Activated CD8-positive, alpha-beta T cell treated with anti-CD3 and anti-CD28 coated beads for 36 hours (primary cell): ENCODE data around the gene SPOPL. TPM values are rescaled to one million over a fixed set of nuclear protein-coding genes. Genes with fewer than 3 reads are reported as not detected.

ENCODE experiments used
- ATAC-seq: fragments of 200-7000 bp; cut with Tn5 transposase; one replicate; pipeline ENCODE4 v1.10.0; 2021; ENCODE audit warnings: mild to moderate bottlenecking, moderate library complexity
- CTCF ChIA-PET: fragments of 350-600 bp; sonication (Branson Sonifier 250); formaldehyde crosslinking; loops from one replicate; lab custom pipeline; 2021; ENCODE audit warnings: antibody characterized with exemption; lab: Charles Lee
- POLR2A ChIA-PET: fragments of 350-600 bp; sonication (Branson Sonifier 250); formaldehyde crosslinking; loops from one replicate; lab custom pipeline; 2021; ENCODE audit warnings: antibody characterized with exemption; lab: Charles Lee
- DNase-seq: peaks from one replicate; pipeline ENCODE4 v3.0.0-alpha.2; 2020
- H3K27ac Mint-ChIP-seq: one replicate; pipeline ENCODE4 v1.8.0; 2021; ENCODE audit warnings: mild to moderate bottlenecking, mixed read lengths
- H3K27me3 Mint-ChIP-seq: one replicate; pipeline ENCODE4 v1.8.0; 2021; ENCODE audit warnings: mixed read lengths
- H3K36me3 Mint-ChIP-seq: one replicate; pipeline ENCODE4 v1.8.0; 2021; ENCODE audit warnings: low read depth, mixed read lengths
- H3K4me1 Mint-ChIP-seq: one replicate; pipeline ENCODE4 v1.8.0; 2021; ENCODE audit warnings: low read depth, mixed read lengths
- H3K4me3 Mint-ChIP-seq: one replicate; pipeline ENCODE4 v1.8.0; 2021; ENCODE audit warnings: mild to moderate bottlenecking, moderate library complexity, mixed read lengths
- H3K9me3 Mint-ChIP-seq: one replicate; pipeline ENCODE4 v1.8.0; 2021; ENCODE audit warnings: mixed read lengths
- intact Hi-C: fragments of 100-400 bp; cut with micrococcal nuclease; formaldehyde crosslinking; loops from one replicate; pipeline ENCODE4 v1.10.0; 2022
- total RNA-seq, 2 experiments: library from RNA; stranded (reverse); gene quantifications; one replicate each; pipeline ENCODE4 v1.2.3, GENCODE V29; 2021
- TF ChIP-seq, protein P1 (sequence below): fragments of 200-600 bp; IDR thresholded peaks from one replicate; pipeline ENCODE4 v1.8.0; 2022; ENCODE audit warnings: antibody characterized with exemption, mild to moderate bottlenecking

Gene SPOPL
- total RNA-seq, 2 experiments from 2014 or later = 8.9 to 9.6 TPM

DNA sequence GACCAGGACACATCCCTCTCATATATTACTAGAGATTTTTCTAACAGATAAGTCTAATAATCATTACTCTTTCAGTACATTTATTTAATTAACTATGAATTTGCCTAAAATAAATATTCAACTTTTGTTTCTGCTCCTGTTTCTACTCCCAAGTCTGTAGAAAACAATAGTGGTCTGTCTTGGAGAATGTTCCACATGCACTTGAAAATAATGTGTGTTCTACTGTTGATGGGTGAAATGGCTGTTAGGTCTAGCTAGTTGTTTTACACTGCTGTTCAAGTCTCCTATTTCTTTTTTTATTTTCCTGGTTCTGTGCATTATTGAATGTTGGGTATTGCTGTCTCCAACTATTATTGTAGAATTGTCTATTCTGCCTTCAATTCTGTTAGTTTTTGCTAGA, 47.2 kb downstream of the SPOPL start:
- ChIA-PET CTCF (no interaction called here), POLR2A (no interaction called here)
- Mint-ChIP-seq H3K4me1 (no peaks in the 10 kb centered on the region), H3K27ac (no peak overlapping the region), H3K9me3 (no peaks in the 10 kb centered on the region), H3K27me3 (no peaks in the 10 kb centered on the region), H3K36me3 (peaks cover 17% of the 10 kb centered on the region), H3K4me3 (no peak overlapping the region)
- ATAC-seq (no peak), DNase-seq (no peak)
- intact Hi-C loops = no loop called here
- TF ChIP-seq, protein P1, sequence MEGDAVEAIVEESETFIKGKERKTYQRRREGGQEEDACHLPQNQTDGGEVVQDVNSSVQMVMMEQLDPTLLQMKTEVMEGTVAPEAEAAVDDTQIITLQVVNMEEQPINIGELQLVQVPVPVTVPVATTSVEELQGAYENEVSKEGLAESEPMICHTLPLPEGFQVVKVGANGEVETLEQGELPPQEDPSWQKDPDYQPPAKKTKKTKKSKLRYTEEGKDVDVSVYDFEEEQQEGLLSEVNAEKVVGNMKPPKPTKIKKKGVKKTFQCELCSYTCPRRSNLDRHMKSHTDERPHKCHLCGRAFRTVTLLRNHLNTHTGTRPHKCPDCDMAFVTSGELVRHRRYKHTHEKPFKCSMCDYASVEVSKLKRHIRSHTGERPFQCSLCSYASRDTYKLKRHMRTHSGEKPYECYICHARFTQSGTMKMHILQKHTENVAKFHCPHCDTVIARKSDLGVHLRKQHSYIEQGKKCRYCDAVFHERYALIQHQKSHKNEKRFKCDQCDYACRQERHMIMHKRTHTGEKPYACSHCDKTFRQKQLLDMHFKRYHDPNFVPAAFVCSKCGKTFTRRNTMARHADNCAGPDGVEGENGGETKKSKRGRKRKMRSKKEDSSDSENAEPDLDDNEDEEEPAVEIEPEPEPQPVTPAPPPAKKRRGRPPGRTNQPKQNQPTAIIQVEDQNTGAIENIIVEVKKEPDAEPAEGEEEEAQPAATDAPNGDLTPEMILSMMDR = no peak

DNA sequence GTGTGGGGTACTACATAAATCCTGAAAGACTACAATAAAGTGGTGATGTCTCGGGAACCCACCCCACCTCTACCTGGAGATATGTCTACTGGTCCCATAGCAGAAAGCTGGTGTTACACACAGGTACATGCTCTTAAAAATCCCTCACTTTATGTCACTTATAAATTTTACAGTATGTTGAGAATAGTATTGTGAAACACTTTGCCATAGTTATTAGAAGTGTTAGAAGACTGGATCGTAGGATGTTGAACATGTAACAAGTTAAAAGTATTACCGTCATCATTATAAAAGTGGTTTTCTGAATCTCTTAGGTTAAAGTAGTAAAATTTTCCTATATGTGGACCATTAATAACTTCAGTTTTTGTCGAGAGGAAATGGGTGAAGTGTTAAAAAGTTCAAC, 48.6 kb downstream of the SPOPL start:
- TF ChIP-seq, protein P1 = no peak
- peaks cover 21% of the 10 kb centered on the region for H3K36me3 Mint-ChIP-seq
- intact Hi-C loops = no loop called here
- no peaks in the 10 kb centered on the region for H3K27me3 Mint-ChIP-seq
- ChIA-PET POLR2A (no interaction called here), CTCF (no interaction called here)
- ATAC-seq (no peak), DNase-seq (no peak)
- no peak overlapping the region for H3K4me3 Mint-ChIP-seq
- H3K27ac Mint-ChIP-seq = no peak overlapping the region
- H3K4me1 Mint-ChIP-seq = no peaks in the 10 kb centered on the region
- no peaks in the 10 kb centered on the region for H3K9me3 Mint-ChIP-seq

DNA sequence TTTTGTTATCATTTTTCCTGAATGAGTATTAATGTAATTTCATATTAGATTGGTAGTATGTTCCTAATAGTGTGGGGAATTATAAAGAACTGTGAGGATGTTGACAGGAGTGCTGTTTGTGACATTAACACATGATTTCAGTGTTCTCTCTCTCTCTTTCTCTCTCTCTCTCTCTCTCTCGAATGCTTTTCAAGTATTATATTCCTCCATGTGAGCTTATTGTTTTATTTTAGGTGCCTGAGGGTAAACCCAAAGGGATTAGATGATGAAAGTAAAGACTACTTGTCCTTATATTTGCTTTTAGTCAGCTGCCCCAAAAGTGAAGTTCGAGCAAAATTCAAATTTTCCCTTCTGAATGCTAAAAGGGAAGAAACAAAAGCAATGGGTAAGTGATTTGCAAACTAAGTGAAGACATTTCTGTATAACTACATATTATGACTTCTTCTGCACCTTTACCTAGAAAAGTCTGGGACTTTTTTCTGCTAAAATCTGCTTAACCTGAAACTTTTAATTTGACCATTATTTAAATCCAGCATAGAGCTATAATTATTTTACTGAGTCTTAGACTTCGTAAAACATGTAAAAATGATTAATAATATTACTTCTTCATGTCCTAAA, 49.2 kb downstream of the SPOPL start:
- H3K36me3 Mint-ChIP-seq = peaks cover 25% of the 10 kb centered on the region
- H3K9me3 Mint-ChIP-seq = no peaks in the 10 kb centered on the region
- TF ChIP-seq, protein P1 = no peak
- no peak overlapping the region for H3K4me3 Mint-ChIP-seq
- no peak for DNase-seq
- no peaks in the 10 kb centered on the region for H3K4me1 Mint-ChIP-seq
- no peaks in the 10 kb centered on the region for H3K27me3 Mint-ChIP-seq
- no peak for ATAC-seq
- intact Hi-C loops = no loop called here
- POLR2A ChIA-PET = no interaction called here
- CTCF ChIA-PET = no interaction called here
- H3K27ac Mint-ChIP-seq = no peak overlapping the region

DNA sequence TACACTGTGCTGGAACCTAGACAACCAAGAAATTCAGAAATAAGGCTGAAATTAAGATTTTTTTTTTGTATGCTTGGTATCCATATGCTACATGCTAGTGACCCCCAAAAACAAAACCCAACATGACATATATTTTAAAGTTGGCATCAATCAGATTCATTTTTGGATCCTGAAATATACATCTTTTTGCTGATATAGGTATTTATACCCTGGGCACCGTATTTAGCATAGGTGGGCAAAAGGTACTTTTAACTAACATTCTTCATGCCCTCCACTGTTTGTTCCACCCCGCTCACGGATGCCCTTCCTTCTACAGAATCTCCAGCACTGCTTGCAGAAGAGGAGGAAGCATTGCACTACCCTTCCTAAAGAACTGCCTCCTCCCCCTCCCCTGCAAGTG, 52.6 kb downstream of the SPOPL start:
- Mint-ChIP-seq H3K9me3 (no peaks in the 10 kb centered on the region), H3K27me3 (no peaks in the 10 kb centered on the region), H3K36me3 (peaks cover 35% of the 10 kb centered on the region), H3K4me1 (no peaks in the 10 kb centered on the region), H3K4me3 (no peak overlapping the region), H3K27ac (no peak overlapping the region)
- ChIA-PET POLR2A (no interaction called here), CTCF (interaction anchor here (1.0 kb wide), 1 partner anchor 86 kb away, joined by 3 read pairs; no protein-coding TSS in a partner anchor)
- TF ChIP-seq, protein P1 = no peak
- intact Hi-C loops = no loop called here
- DNase-seq (no peak), ATAC-seq (no peak)

DNA sequence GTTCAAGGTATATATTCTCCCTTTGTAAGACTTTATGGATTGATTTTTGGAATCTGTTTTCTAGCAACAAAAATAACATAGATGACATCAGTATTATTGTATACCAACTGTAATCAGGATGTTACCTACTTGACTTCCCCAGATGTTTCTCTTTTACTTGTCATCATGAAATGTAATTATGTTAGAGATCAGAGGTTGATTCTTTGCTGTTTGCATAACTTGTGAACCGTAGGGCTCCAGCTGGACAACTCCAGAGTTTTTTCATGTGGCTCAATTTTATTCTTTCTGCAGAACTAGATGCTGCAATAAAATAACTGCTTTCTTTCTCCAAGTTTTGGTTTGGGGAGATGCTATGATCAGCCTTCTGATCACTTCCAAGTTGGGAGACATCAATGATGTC, 58.1 kb downstream of the SPOPL start:
- ChIA-PET CTCF (no interaction called here), POLR2A (no interaction called here)
- intact Hi-C loops = no loop called here
- H3K4me1 Mint-ChIP-seq = no peaks in the 10 kb centered on the region
- DNase-seq = no peak
- H3K4me3 Mint-ChIP-seq = no peak overlapping the region
- TF ChIP-seq, protein P1 = no peak
- no peaks in the 10 kb centered on the region for H3K27me3 Mint-ChIP-seq
- H3K36me3 Mint-ChIP-seq = peaks cover 38% of the 10 kb centered on the region
- no peak for ATAC-seq
- H3K9me3 Mint-ChIP-seq = no peaks in the 10 kb centered on the region
- no peak overlapping the region for H3K27ac Mint-ChIP-seq
